ENCODE measurements around the gene MAGI2.

DNA sequence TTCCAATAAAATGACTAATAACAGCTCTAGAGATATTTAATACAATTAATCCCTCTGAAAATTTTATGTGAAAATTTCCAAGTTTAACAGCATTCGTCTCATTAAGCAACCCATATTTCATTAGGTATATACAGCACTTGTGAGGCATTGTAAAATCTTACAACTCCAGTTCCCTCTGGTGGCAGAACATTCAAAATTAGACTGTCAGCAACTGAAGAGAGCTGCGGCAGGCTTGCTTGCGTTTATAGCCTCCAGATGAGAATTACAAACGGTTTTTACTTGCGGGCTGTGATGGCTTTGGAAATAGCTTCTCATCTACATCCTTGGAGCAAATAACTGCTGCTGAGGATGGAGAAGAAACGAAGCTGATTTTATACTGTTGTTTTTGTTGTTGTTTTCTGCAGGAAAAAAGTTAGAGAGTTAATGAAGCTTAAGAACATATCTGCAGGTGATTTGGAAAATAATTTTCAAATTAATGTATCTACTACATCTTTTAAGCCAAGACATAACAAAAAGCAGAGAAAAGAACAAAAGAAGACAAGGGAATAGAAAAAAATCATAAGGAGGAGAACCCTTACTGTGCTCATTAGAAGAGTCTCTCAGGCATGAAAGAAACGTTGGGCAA, 171.3 kb downstream of the MAGI2 start:
- TF ChIP-seq POLR2A (IDR thresholded peaks at IDR 0.05; ENCODE audit: low read length) (no peak), GATA1 (IDR thresholded peaks at IDR 0.05; ENCODE audit: low read depth, low read length) (no peak)
